Measurements from ENCODE around the gene MIEF2. TPM values are rescaled to one million over a fixed set of nuclear protein-coding genes. Genes with fewer than 3 reads are reported as not detected.

MIEF2 gene
- total RNA-seq, 1 donor: 13.2 TPM

DNA sequence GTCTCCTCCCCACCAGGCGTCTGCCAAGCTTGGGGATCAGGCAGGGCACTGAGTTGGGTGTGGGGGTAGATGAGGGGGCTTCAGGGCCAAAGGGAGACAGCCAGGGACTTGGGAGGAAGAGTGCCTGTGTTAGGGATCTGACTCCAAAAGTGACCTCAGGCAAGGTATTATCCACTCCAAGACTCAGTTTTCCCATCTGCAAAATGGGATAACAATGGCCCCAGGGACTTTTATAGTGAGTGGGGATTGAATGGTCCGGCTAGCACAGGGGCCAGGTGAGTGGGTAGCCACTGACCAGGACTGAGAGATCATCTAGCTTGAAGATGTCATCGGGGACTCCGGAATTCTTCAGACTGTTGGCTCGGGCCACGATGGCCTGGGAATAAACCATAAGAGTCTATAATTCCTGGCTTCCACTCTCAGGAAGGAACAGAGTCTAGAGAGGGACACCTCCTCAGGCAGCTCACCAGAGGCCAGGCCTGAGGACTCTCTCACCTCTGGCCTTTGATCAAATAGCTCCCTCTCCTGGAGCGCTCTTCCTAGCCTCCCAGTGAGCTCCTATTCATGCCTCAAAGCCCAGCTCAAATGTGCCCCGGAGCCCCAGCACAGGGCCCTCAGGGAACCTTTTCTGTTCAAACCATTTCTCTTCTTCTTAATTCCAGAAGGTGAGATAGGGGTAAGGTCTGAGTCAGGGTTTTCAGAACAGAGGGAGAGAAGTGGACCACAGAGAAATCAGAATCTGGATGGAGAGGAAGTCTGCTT, 5.4 kb upstream of the MIEF2 start:
- TF ChIP-seq, protein P1, sequence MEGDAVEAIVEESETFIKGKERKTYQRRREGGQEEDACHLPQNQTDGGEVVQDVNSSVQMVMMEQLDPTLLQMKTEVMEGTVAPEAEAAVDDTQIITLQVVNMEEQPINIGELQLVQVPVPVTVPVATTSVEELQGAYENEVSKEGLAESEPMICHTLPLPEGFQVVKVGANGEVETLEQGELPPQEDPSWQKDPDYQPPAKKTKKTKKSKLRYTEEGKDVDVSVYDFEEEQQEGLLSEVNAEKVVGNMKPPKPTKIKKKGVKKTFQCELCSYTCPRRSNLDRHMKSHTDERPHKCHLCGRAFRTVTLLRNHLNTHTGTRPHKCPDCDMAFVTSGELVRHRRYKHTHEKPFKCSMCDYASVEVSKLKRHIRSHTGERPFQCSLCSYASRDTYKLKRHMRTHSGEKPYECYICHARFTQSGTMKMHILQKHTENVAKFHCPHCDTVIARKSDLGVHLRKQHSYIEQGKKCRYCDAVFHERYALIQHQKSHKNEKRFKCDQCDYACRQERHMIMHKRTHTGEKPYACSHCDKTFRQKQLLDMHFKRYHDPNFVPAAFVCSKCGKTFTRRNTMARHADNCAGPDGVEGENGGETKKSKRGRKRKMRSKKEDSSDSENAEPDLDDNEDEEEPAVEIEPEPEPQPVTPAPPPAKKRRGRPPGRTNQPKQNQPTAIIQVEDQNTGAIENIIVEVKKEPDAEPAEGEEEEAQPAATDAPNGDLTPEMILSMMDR (IDR thresholded peaks at IDR 0.05; ENCODE audit: insufficient read depth, low read length): no peak
- H3K4me3 ChIP-seq (ENCODE audit: low read depth, low read length): no peak overlapping the region
- no peak for DNase-seq (ENCODE audit: low read depth)

DNA sequence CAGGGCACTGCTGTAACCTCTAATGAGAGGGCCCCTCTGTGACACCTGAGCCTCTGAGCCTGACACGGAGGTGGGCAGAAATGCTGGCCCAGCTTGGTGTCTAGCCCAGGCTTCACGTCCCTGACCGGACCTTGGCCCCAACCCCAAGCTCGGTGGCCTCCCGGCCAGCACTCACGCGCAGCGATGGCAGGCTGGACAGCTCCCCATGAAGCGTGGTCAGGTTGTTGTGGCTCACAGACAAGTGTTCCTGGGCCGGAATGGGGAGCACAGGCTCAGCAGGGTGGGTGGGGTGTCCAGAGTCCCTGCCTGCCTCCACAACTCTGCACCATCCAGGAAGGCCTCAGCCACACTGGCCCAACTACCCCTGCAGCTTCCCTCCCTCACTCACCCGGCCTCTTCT, 4.1 kb upstream of the MIEF2 start:
- TF ChIP-seq, protein P1 (IDR thresholded peaks at IDR 0.05; ENCODE audit: insufficient read depth, low read length): no peak
- peak overlapping the region; percentile 17 for H3K4me3 ChIP-seq (ENCODE audit: low read depth, low read length)
- DNase-seq (ENCODE audit: low read depth): no peak

DNA sequence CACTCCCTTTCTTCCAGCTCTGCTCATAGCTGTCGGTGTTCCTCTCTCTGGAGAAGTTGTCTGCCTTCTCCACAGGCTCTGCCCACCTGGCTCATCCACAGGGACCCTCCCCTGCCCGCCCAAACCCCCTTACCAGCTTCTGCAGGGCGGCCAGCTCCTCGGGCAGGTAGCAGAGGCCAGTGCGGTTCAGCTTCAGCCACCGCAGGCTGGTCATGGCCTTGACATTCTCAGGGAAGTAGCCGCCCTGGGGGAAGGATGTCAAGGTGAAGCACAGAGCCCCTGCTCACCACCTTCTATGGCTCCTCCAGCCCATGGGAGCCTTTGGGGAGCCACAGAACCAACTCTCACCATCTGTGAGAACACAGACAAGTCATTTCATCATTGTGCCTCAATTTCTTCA, 3.7 kb upstream of the MIEF2 start:
- TF ChIP-seq, protein P1 (IDR thresholded peaks at IDR 0.05; ENCODE audit: insufficient read depth, low read length): no peak
- H3K4me3 ChIP-seq (ENCODE audit: low read depth, low read length): peak overlapping the region; percentile 89
- no peak for DNase-seq (ENCODE audit: low read depth)

DNA sequence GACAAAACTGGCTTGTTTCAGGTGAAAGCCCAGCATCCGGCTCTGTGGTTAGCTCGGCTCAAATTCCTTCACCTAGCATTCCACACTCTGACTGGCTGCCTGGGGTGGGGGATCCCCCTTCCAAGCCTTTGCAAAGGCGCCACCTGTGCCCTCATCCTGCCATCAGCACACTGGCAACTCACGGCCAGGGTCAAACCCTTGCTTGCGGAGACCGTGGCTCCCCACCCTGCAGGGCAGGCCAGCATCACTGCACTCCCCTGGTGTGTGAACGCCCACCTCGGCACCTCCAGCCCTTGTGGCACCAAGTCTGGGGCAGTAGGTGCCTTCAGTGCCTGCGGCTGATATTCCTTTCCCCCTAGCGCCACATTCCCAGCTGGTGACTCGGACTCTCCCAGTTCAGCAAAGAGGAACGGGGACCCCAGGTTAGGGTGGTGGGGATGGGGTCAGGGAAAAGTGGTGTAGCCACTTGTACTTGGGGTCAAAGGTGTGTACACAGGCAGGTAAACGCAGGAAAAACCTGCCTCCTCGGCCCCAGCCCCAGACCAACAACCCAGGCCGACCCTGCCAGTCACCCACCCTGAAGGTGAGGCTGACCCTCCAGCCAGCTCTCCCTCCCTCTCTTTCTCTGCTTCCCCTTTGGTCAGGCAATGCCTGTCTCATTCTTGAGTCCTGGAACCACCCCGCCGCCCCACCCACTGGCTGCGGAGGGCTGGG, 3.0 kb upstream of the MIEF2 start:
- H3K4me3 ChIP-seq (ENCODE audit: low read depth, low read length): peak overlapping the region; percentile 89
- no peak for DNase-seq (ENCODE audit: low read depth)
- TF ChIP-seq, protein P1 (IDR thresholded peaks at IDR 0.05; ENCODE audit: insufficient read depth, low read length): no peak

DNA sequence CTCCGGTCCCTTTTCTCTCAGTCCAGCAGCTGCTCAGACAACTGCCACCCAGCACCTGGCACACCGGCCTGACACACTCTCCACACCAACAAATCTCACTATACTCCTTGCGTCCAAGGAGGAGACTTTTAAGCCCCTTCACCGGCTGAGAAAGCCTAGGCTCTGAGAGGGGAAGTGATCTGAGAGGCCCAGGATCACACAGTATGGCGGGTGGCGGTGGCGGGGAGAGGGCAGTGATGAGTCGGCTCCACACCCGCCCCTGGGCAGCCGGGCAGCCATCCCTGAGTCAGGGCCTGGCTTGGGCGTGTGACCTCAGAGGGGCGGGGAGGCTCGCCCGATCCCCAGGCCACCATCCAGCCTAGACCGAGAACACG, 2.5 kb upstream of the MIEF2 start:
- TF ChIP-seq, protein P1 (IDR thresholded peaks at IDR 0.05; ENCODE audit: insufficient read depth, low read length): no peak
- H3K4me3 ChIP-seq (ENCODE audit: low read depth, low read length): peak overlapping the region; percentile 89
- DNase-seq (ENCODE audit: low read depth): peak; percentile 56

DNA sequence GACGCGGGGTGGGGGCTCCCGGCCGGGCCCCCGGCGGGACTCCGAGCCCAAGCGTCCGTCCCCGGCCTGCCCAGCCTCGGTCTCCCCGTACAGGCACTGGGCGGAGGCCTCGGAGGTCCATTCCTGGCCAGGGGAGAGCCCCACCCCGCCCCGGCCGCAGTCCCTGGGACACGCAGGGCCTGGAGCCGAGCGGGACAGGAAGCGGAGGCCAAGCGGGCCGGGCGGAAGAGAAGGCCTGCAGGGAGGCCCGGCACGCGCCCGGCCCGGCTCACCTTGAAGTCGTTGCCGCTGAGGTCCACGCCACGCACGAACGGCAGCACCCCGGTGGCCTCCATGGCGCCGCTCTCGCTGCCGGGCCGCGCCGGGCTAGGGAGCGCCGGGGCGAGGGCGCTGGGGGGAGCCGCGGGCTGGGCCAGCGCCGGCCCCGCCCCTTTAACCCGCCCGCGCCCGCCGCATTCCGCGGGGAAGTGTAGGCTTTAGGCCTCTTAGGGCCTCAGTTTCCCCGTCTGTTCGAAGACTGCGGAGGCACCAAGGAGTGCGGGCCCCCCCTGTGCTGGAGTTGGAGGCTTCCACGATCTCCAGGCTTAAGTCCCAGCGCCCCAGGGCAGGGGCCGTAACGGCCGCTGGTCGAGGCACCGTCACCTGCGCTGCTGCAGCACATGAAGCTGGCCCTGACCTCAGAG, 2.0 kb upstream of the MIEF2 start, which contains the start of gene FLII:
Gene FLII (minus strand): TSS at position 383 of the 683 bp plus-strand sequence. CDS start 48 bp downstream, at position 335.
- DNase-seq (ENCODE audit: low read depth): peak; percentile 28
- TF ChIP-seq, protein P1 (IDR thresholded peaks at IDR 0.05; ENCODE audit: insufficient read depth, low read length): no peak
- H3K4me3 ChIP-seq (ENCODE audit: low read depth, low read length): peak within 1 kb of the TSS; percentile 89
